ENCODE results near the gene SYT9. TPM values are rescaled to one million over a fixed set of nuclear protein-coding genes. Genes with fewer than 3 reads are reported as not detected.
A peak's percentile ranks its signal among the peaks of the same experiment; 100 is the strongest.
"Not testable (repeated sequence)": the region's sequence is repeated elsewhere in the genome, so short reads cannot be mapped to it uniquely, and the experiment has no call there.

The SYT9 gene
- total RNA-seq, 1 donor from 2014 or later: 5.3 TPM

- Histone ChIP-seq H4K20me1 (ENCODE audit: low read depth) (no peaks in the 10 kb centered on the region), H2AFZ (replicated peaks) (peak overlapping the region; percentile 96), H3K9me3 (ENCODE audit: low read depth) (no peaks in the 10 kb centered on the region), H3K27me3 (peaks cover 22% of the 10 kb centered on the region), H3K27ac (no peak overlapping the region), H3K9ac (no peak overlapping the region), H3K79me2 (ENCODE audit: low read depth) (no peaks in the 10 kb centered on the region), H3K4me2 (peak overlapping the region; percentile 90), H3K4me3 (peak overlapping the region; percentile 73), H3K4me1 (peaks cover 14% of the 10 kb centered on the region), H3K36me3 (no peaks in the 10 kb centered on the region), H3F3A (ENCODE audit: low read depth) (peaks cover 11% of the 10 kb centered on the region)
- peaks cover 5% of the 10 kb centered on the region for H3K9me3 Mint-ChIP-seq
- peaks cover 13% of the 10 kb centered on the region for H3K27me3 Mint-ChIP-seq (ENCODE audit: insufficient read depth, low read depth)
- peak overlapping the region; percentile 91 for H3K4me3 Mint-ChIP-seq
- H3K4me1 Mint-ChIP-seq: peaks cover 21% of the 10 kb centered on the region
- no peaks in the 10 kb centered on the region for H3K36me3 Mint-ChIP-seq
- peak; percentile 42 for DNase-seq (ENCODE audit: low spot score)
- no peak overlapping the region for H3K27ac Mint-ChIP-seq
- no peak for TF ChIP-seq EZH2phosphoT487 (IDR thresholded peaks at IDR 0.05)
- TF ChIP-seq EZH2 (IDR thresholded peaks at IDR 0.05): peak; percentile 31
- TF ChIP-seq, protein P1, sequence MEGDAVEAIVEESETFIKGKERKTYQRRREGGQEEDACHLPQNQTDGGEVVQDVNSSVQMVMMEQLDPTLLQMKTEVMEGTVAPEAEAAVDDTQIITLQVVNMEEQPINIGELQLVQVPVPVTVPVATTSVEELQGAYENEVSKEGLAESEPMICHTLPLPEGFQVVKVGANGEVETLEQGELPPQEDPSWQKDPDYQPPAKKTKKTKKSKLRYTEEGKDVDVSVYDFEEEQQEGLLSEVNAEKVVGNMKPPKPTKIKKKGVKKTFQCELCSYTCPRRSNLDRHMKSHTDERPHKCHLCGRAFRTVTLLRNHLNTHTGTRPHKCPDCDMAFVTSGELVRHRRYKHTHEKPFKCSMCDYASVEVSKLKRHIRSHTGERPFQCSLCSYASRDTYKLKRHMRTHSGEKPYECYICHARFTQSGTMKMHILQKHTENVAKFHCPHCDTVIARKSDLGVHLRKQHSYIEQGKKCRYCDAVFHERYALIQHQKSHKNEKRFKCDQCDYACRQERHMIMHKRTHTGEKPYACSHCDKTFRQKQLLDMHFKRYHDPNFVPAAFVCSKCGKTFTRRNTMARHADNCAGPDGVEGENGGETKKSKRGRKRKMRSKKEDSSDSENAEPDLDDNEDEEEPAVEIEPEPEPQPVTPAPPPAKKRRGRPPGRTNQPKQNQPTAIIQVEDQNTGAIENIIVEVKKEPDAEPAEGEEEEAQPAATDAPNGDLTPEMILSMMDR (IDR thresholded peaks at IDR 0.05): no peak
Measured at GRCh38 chr11:7514099-7514591, 262.4 kb downstream of the SYT9 start.

DNA sequence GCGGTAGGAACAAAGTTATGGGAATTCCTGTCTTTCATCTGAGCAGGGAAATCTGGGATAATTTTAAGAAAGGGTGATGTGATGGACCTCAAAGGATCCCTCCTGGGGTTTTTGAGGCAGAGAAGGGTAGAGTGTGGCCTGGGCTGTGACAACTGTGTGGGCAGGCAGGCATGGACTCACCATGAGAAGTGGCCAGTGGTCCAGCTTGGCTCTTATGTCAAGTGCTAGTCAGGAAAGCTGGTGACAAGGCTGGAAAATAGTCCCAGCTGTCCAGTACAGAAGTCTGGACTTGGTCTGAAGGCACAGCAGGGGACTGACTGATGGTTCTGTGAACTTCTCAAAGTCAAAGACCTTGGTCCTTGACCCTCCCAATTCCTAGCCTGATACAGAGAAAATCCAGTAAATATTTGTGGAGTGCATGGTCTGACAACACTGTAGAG lies 263.8 kb downstream of the SYT9 start:
- no peak for DNase-seq (ENCODE audit: low spot score)
- no peak overlapping the region for H2AFZ ChIP-seq (replicated peaks)
- no peaks in the 10 kb centered on the region for H3K36me3 Mint-ChIP-seq
- no peaks in the 10 kb centered on the region for H3K79me2 ChIP-seq (ENCODE audit: low read depth)
- H3K4me3 Mint-ChIP-seq: peak overlapping the region; percentile 1
- no peaks in the 10 kb centered on the region for H4K20me1 ChIP-seq (ENCODE audit: low read depth)
- no peaks in the 10 kb centered on the region for H3K9me3 ChIP-seq (ENCODE audit: low read depth)
- H3K27ac Mint-ChIP-seq: no peak overlapping the region
- H3K9ac ChIP-seq: no peak overlapping the region
- H3K4me3 ChIP-seq: no peak overlapping the region
- H3K27ac ChIP-seq: no peak overlapping the region
- H3F3A ChIP-seq (ENCODE audit: low read depth): peaks cover 11% of the 10 kb centered on the region
- peaks cover 14% of the 10 kb centered on the region for H3K4me1 ChIP-seq
- no peak for TF ChIP-seq EZH2 (IDR thresholded peaks at IDR 0.05)
- TF ChIP-seq EZH2phosphoT487 (IDR thresholded peaks at IDR 0.05): no peak
- TF ChIP-seq, protein P1 (IDR thresholded peaks at IDR 0.05): no peak
- no peak overlapping the region for H3K4me2 ChIP-seq
- peaks cover 21% of the 10 kb centered on the region for H3K4me1 Mint-ChIP-seq
- H3K27me3 Mint-ChIP-seq (ENCODE audit: insufficient read depth, low read depth): peaks cover 13% of the 10 kb centered on the region
- peaks cover 22% of the 10 kb centered on the region for H3K27me3 ChIP-seq
- H3K9me3 Mint-ChIP-seq: peaks cover 6% of the 10 kb centered on the region
- no peaks in the 10 kb centered on the region for H3K36me3 ChIP-seq

- no peak for TF ChIP-seq EZH2 (IDR thresholded peaks at IDR 0.05)
- TF ChIP-seq, protein P1 (IDR thresholded peaks at IDR 0.05): no peak
- no peak for TF ChIP-seq EZH2phosphoT487 (IDR thresholded peaks at IDR 0.05)
- H3K27me3 ChIP-seq: peaks cover 22% of the 10 kb centered on the region
Measured at GRCh38 chr11:7516475-7516874, 264.8 kb downstream of the SYT9 start.

GRCh38 chr11:7517743-7518142 lies 266.0 kb downstream of the SYT9 start:
- H3K36me3 ChIP-seq; H2AFZ ChIP-seq (replicated peaks); H3K9me3 Mint-ChIP-seq; H4K20me1 ChIP-seq (ENCODE audit: low read depth); H3K36me3 Mint-ChIP-seq; H3F3A ChIP-seq (ENCODE audit: low read depth); H3K9ac ChIP-seq; H3K79me2 ChIP-seq (ENCODE audit: low read depth); H3K27ac ChIP-seq; H3K9me3 ChIP-seq (ENCODE audit: low read depth); H3K27ac Mint-ChIP-seq; H3K4me2 ChIP-seq; DNase-seq (ENCODE audit: low spot score); H3K4me3 Mint-ChIP-seq; H3K4me3 ChIP-seq: not testable (repeated sequence)
- peaks cover 11% of the 10 kb centered on the region for H3K4me1 ChIP-seq
- Mint-ChIP-seq H3K4me1 (peaks cover 16% of the 10 kb centered on the region), H3K27me3 (ENCODE audit: insufficient read depth, low read depth) (peaks cover 12% of the 10 kb centered on the region)
- peaks cover 22% of the 10 kb centered on the region for H3K27me3 ChIP-seq

More at GRCh38 chr11:7516475-7516874, 264.8 kb downstream of the SYT9 start:
- Mint-ChIP-seq H3K27me3 (ENCODE audit: insufficient read depth, low read depth) (peaks cover 13% of the 10 kb centered on the region), H3K4me3 (no peak overlapping the region), H3K27ac (no peak overlapping the region), H3K9me3 (peaks cover 6% of the 10 kb centered on the region), H3K36me3 (no peaks in the 10 kb centered on the region), H3K4me1 (peaks cover 21% of the 10 kb centered on the region)
- Histone ChIP-seq H3K9ac (no peak overlapping the region), H3K36me3 (no peaks in the 10 kb centered on the region), H3K79me2 (ENCODE audit: low read depth) (no peaks in the 10 kb centered on the region), H3K4me2 (no peak overlapping the region), H3F3A (ENCODE audit: low read depth) (peaks cover 11% of the 10 kb centered on the region), H3K27ac (no peak overlapping the region), H3K9me3 (ENCODE audit: low read depth) (no peaks in the 10 kb centered on the region), H4K20me1 (ENCODE audit: low read depth) (no peaks in the 10 kb centered on the region), H2AFZ (replicated peaks) (no peak overlapping the region), H3K4me3 (no peak overlapping the region), H3K4me1 (peaks cover 14% of the 10 kb centered on the region)
- DNase-seq (ENCODE audit: low spot score): no peak
